ENCODE measurements around the gene NSMCE1.

- TF ChIP-seq CTCF (IDR thresholded peaks at IDR 0.05; ENCODE audit: low read length) (no peak), EZH2phosphoT487 (IDR thresholded peaks at IDR 0.05; ENCODE audit: low read length) (no peak), EZH2 (optimal IDR thresholded peaks at IDR 0.05; ENCODE audit: low read depth, low read length) (no peak)
Measured at GRCh38 chr16:27236635-27237218, 31.8 kb downstream of the NSMCE1 start.
